Mesendoderm (in vitro differentiated cells): ENCODE results near the gene STAT5B.

ENCODE experiments used
- DNase-seq: peaks from one replicate; pipeline ENCODE4 v3.0.0; 2013
- H2AK5ac ChIP-seq: 2 replicates; pipeline ENCODE4 v1.6.1; 2013; ENCODE audit warnings: low read length, inconsistent platforms
- H2BK120ac ChIP-seq: 2 replicates; pipeline ENCODE4 v1.6.1; 2013; ENCODE audit warnings: low read depth, mild to moderate bottlenecking, low read length, moderate library complexity, mixed read lengths
- H2BK15ac ChIP-seq: replicated peaks from 2 replicates; pipeline ENCODE4 v1.6.1; 2013; ENCODE audit warnings: low read depth, mild to moderate bottlenecking, moderate library complexity
- H2BK5ac ChIP-seq: 2 replicates; pipeline ENCODE4 v1.6.1; 2013; ENCODE audit warnings: low read length, inconsistent platforms
- H3K18ac ChIP-seq: 2 replicates; pipeline ENCODE4 v1.6.1; 2013; ENCODE audit warnings: mild to moderate bottlenecking, low read length, mixed read lengths
- H3K23ac ChIP-seq: one replicate; pipeline ENCODE4 v1.6.1; 2013; ENCODE audit warnings: low read length
- H3K27ac ChIP-seq: 2 replicates; pipeline ENCODE4 v1.5.1; 2013; ENCODE audit warnings: low read depth, mild to moderate bottlenecking, inconsistent platforms, low read length, moderate library complexity
- H3K27me3 ChIP-seq: 2 replicates; pipeline ENCODE4 v1.6.1; 2013; ENCODE audit warnings: low read length, control low read depth, mild to moderate bottlenecking, inconsistent platforms; ENCODE audit not compliant: insufficient read depth, poor library complexity
- H3K36me3 ChIP-seq: 2 replicates; pipeline ENCODE4 v1.6.1; 2013; ENCODE audit warnings: low read length, inconsistent platforms; ENCODE audit not compliant: control insufficient read depth, insufficient read depth
- H3K4ac ChIP-seq: one replicate; pipeline ENCODE4 v1.6.1; 2013; ENCODE audit warnings: low read depth, mild to moderate bottlenecking, low read length, moderate library complexity
- H3K4me1 ChIP-seq: 2 replicates; pipeline ENCODE4 v1.6.1; 2013; ENCODE audit warnings: low read depth, low read length, inconsistent platforms; ENCODE audit not compliant: control insufficient read depth
- H3K4me2 ChIP-seq: 2 replicates; pipeline ENCODE4 v1.6.1; 2013; ENCODE audit warnings: low read length
- H3K4me3 ChIP-seq: 2 replicates; pipeline ENCODE4 v1.5.1; 2013; ENCODE audit warnings: mild to moderate bottlenecking, low read length
- H3K56ac ChIP-seq: one replicate; pipeline ENCODE4 v1.6.1; 2013; ENCODE audit warnings: low read length
- H3K79me1 ChIP-seq: 2 replicates; pipeline ENCODE4 v1.6.1; 2013; ENCODE audit warnings: low read length, inconsistent platforms
- H3K79me2 ChIP-seq: 2 replicates; pipeline ENCODE4 v1.6.1; 2013; ENCODE audit warnings: mild to moderate bottlenecking, low read length; ENCODE audit not compliant: control insufficient read depth, insufficient read depth
- H3K9ac ChIP-seq: 2 replicates; pipeline ENCODE4 v1.6.1; 2013; ENCODE audit warnings: low read length, inconsistent platforms
- H4K5ac ChIP-seq: one replicate; pipeline ENCODE4 v1.6.1; 2013; ENCODE audit warnings: low read length
- H4K8ac ChIP-seq: one replicate; pipeline ENCODE4 v1.6.1; 2013; ENCODE audit warnings: low read depth, mild to moderate bottlenecking, control low read depth, low read length, moderate library complexity
- WGBS: extraction: QIAGEN DNeasy Blood & Tissue Kit; methylation state at CpG from one replicate; pipeline ENCODE4 v1.1.7; 2013; ENCODE audit warnings: low lambda C conversion rate, missing lambda C conversion rate; ENCODE audit not compliant: insufficient coverage; ENCODE audit errors: extremely low coverage; 5-methylcytosine and 5-hydroxymethylcytosine counted together

STAT5B gene

GRCh38 chr17:42252597-42253550 lies 23.3 kb downstream of the STAT5B start:
- H4K8ac ChIP-seq: no peak overlapping the region

DNA sequence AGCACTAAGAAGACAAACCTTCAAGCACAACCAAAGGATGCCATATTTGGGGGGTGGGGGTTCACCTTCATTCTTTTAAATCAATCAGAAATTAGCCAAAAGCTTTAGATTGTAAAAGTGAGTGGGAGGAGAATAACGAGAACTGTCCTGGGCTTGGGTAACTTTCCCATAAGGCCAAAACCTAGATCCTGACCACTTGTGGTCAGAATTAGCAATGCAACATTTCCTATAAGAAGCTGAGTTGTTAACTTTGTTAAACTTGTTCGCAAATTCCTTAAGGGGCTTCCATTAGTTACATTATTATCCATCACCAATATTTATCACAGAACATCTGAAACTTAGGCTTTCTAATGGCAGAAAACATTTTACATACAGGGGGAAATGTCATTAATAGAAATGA lies 25.1 kb downstream of the STAT5B start:
- Histone ChIP-seq H3K9ac (no peak overlapping the region), H2BK120ac (no peak overlapping the region), H2BK15ac (no peak overlapping the region), H3K79me1 (peaks cover 2% of the 10 kb centered on the region), H3K27ac (no peak overlapping the region), H2BK5ac (no peak overlapping the region), H3K36me3 (no peaks in the 10 kb centered on the region), H4K8ac (no peak overlapping the region), H3K27me3 (no peaks in the 10 kb centered on the region), H3K4me2 (no peak overlapping the region), H3K4me3 (no peak overlapping the region), H4K5ac (no peak overlapping the region), H3K23ac (no peak overlapping the region), H3K79me2 (no peaks in the 10 kb centered on the region), H3K18ac (no peak overlapping the region), H3K4ac (no peak overlapping the region), H3K56ac (no peak overlapping the region), H2AK5ac (no peak overlapping the region), H3K4me1 (no peaks in the 10 kb centered on the region)
- peak; percentile 41 for DNase-seq
- no CpG with 5 or more reads among the region's 2 CpGs for WGBS

More at GRCh38 chr17:42252597-42253550, 23.3 kb downstream of the STAT5B start:
- no peak for DNase-seq
- no peak overlapping the region for H2BK15ac ChIP-seq
- H3K9ac ChIP-seq: no peak overlapping the region
- WGBS: no CpG with 5 or more reads among the region's 4 CpGs
- no peak overlapping the region for H3K4me3 ChIP-seq
- no peak overlapping the region for H3K4ac ChIP-seq
- no peaks in the 10 kb centered on the region for H3K36me3 ChIP-seq
- no peaks in the 10 kb centered on the region for H3K27me3 ChIP-seq
- H2BK5ac ChIP-seq: no peak overlapping the region
- H3K56ac ChIP-seq: no peak overlapping the region
- no peaks in the 10 kb centered on the region for H3K79me2 ChIP-seq
- H3K18ac ChIP-seq: no peak overlapping the region
- H3K4me2 ChIP-seq: no peak overlapping the region
- H3K23ac ChIP-seq: no peak overlapping the region
- H3K4me1 ChIP-seq: no peaks in the 10 kb centered on the region
- H2AK5ac ChIP-seq: no peak overlapping the region
- no peak overlapping the region for H2BK120ac ChIP-seq
- no peak overlapping the region for H4K5ac ChIP-seq
- no peaks in the 10 kb centered on the region for H3K79me1 ChIP-seq
- H3K27ac ChIP-seq: no peak overlapping the region

- H2BK15ac ChIP-seq: no peak overlapping the region
- H3K4me2 ChIP-seq: no peak overlapping the region
- no peak for DNase-seq
- no peak overlapping the region for H2AK5ac ChIP-seq
- H4K8ac ChIP-seq: no peak overlapping the region
- no peaks in the 10 kb centered on the region for H3K4me1 ChIP-seq
- H3K27me3 ChIP-seq: no peaks in the 10 kb centered on the region
- H3K27ac ChIP-seq: no peak overlapping the region
- H4K5ac ChIP-seq: no peak overlapping the region
- H3K79me2 ChIP-seq: no peaks in the 10 kb centered on the region
- H3K4ac ChIP-seq: no peak overlapping the region
- H3K18ac ChIP-seq: no peak overlapping the region
- H3K23ac ChIP-seq: no peak overlapping the region
- no peak overlapping the region for H3K4me3 ChIP-seq
- no peak overlapping the region for H3K9ac ChIP-seq
- WGBS: no CpG with 5 or more reads among the region's 14 CpGs
- no peak overlapping the region for H2BK5ac ChIP-seq
- H3K79me1 ChIP-seq: peaks cover 2% of the 10 kb centered on the region
- no peak overlapping the region for H3K56ac ChIP-seq
- no peak overlapping the region for H2BK120ac ChIP-seq
- H3K36me3 ChIP-seq: no peaks in the 10 kb centered on the region
Observed at GRCh38 chr17:42249681-42250446, 26.3 kb downstream of the STAT5B start.

DNA sequence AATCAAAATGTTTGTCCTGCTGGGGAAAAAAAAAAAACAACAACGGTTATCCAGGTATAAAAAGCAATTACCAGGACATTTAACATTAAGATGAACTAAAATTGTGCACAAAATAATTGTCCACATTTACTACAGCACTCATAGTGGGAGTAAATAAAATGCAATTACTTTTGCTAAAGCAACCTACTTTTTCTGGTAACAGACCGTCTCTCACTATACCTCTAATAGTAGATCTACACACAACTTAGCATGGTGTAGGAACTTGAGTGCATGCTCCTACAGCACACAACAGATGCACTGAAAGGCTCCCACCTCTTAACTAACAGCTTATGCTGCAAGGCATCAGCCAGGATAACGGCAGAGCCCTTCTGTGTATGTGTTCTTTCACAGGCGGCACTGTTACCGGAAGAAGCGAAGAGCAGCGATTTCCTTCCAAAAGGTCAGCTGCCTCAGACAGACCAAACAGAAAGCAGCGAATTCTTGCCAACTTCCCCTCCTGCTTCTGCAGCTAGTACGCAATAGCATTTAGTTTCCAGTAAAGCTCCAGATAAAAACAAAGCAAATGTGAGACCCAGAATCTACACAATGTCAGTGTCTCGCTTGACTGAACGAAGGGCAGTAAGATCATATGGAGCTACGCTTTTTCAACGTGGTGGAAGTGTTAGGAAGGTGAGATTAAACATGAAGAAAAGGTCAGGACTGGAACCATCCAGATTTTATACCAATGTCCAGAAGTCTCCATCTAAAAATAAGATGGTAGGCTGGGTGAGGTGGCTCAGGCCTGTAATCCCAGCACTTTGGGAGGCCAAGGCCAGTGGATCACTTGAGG lies 27.6 kb downstream of the STAT5B start:
- Histone ChIP-seq H4K5ac (no peak overlapping the region), H3K4me3 (no peak overlapping the region), H3K4me1 (no peaks in the 10 kb centered on the region), H3K79me1 (peaks cover 2% of the 10 kb centered on the region), H3K23ac (no peak overlapping the region), H2AK5ac (no peak overlapping the region), H2BK120ac (no peak overlapping the region), H3K18ac (no peak overlapping the region), H3K4me2 (no peak overlapping the region), H2BK5ac (no peak overlapping the region), H3K27me3 (no peaks in the 10 kb centered on the region), H3K9ac (no peak overlapping the region), H3K79me2 (no peaks in the 10 kb centered on the region), H2BK15ac (no peak overlapping the region), H3K36me3 (no peaks in the 10 kb centered on the region), H3K27ac (no peak overlapping the region), H4K8ac (no peak overlapping the region), H3K56ac (no peak overlapping the region), H3K4ac (no peak overlapping the region)
- WGBS: no CpG with 5 or more reads among the region's 13 CpGs
- DNase-seq: peak; percentile 18

GRCh38 chr17:42247734-42248133 lies 28.5 kb downstream of the STAT5B start:
- Histone ChIP-seq H3K36me3 (no peaks in the 10 kb centered on the region), H3K79me1 (peaks cover 4% of the 10 kb centered on the region), H4K8ac (no peak overlapping the region), H3K79me2 (no peaks in the 10 kb centered on the region), H3K4ac (no peak overlapping the region), H2AK5ac (no peak overlapping the region), H4K5ac (no peak overlapping the region), H3K4me1 (no peaks in the 10 kb centered on the region), H3K18ac (no peak overlapping the region), H3K56ac (no peak overlapping the region), H2BK15ac (no peak overlapping the region), H2BK5ac (no peak overlapping the region), H3K27me3 (no peaks in the 10 kb centered on the region), H3K4me3 (no peak overlapping the region), H2BK120ac (no peak overlapping the region), H3K4me2 (no peak overlapping the region), H3K27ac (no peak overlapping the region), H3K9ac (no peak overlapping the region), H3K23ac (no peak overlapping the region)
- WGBS: no CpG with 5 or more reads among the region's 5 CpGs
- peak; percentile 67 for DNase-seq
